Lung (tissue), 12 donors: ENCODE results near the gene TMEM30B. TPM values are rescaled to one million over a fixed set of nuclear protein-coding genes. Genes with fewer than 3 reads are reported as not detected.

ENCODE experiments used
- ATAC-seq: fragments of 200-7000 bp; cut with Tn5 transposase; one replicate; pipeline ENCODE4 v1.9.1; 2020; ENCODE audit warnings: moderate number of reproducible peaks; ENCODE audit not compliant: insufficient read depth, low FRiP score
- DNase-seq, 3 donors: peaks; one replicate each; pipeline ENCODE4 v3.0.0-alpha.2; 2013 to 2017
- H3K27ac ChIP-seq, 2 donors: one replicate each; pipeline ENCODE4 v1.5.1; 2013; ENCODE audit warnings: mild to moderate bottlenecking in 2 of 2, moderate library complexity in 2 of 2, control low read depth in 1 of 2, inconsistent platforms in 1 of 2, low read depth in 1 of 2, low read length in 1 of 2
- H3K27me3 ChIP-seq, 3 donors: one replicate each; pipeline ENCODE4 v1.5.1; 2013; ENCODE audit warnings: low read length in 2 of 3; ENCODE audit not compliant: control insufficient read depth in 3 of 3, insufficient read depth in 3 of 3
- H3K36me3 ChIP-seq, 4 donors: one replicate each; pipeline ENCODE4 v1.5.1; 2013; ENCODE audit warnings: low read length in 4 of 4, mild to moderate bottlenecking in 1 of 4, moderate library complexity in 1 of 4; ENCODE audit not compliant: control insufficient read depth in 4 of 4, insufficient read depth in 4 of 4
- H3K4me1 ChIP-seq, 5 donors: one replicate each; pipeline ENCODE4 v1.5.1; 2013; ENCODE audit warnings: low read length in 5 of 5, mild to moderate bottlenecking in 2 of 5, moderate library complexity in 1 of 5; ENCODE audit not compliant: control insufficient read depth in 5 of 5, insufficient read depth in 5 of 5
- H3K4me3 ChIP-seq: one replicate; pipeline ENCODE4 v1.5.1; 2013; ENCODE audit warnings: mild to moderate bottlenecking, control low read depth, moderate library complexity
- H3K9ac ChIP-seq, 2 donors: one replicate each; pipeline ENCODE4 v1.5.1; 2013; ENCODE audit warnings: low read length in 2 of 2, control low read depth in 1 of 2; ENCODE audit not compliant: insufficient read depth in 1 of 2
- H3K9me3 ChIP-seq, 4 donors: one replicate each; pipeline ENCODE4 v1.5.1; 2013; ENCODE audit warnings: low read length in 3 of 4, mild to moderate bottlenecking in 1 of 4, moderate library complexity in 1 of 4; ENCODE audit not compliant: control insufficient read depth in 4 of 4, insufficient read depth in 3 of 4
- CTCF ChIP-seq: IDR thresholded peaks from 2 replicates; pipeline ENCODE4 v1.5.1; 2012; ENCODE audit warnings: mild to moderate bottlenecking; ENCODE audit errors: control extremely low read depth, extremely low read depth
- WGBS, 2 donors: extraction: QIAGEN DNeasy Blood & Tissue Kit; methylation state at CpG; one replicate each; pipeline ENCODE4 v1.1.7; 2013; 5-methylcytosine and 5-hydroxymethylcytosine counted together
- polyA plus RNA-seq, 2 donors: library from polyadenylated mRNA; stranded (reverse); fragments of 200-250 nt; gene quantifications; one replicate each; pipeline ENCODE4 v1.2.1, GENCODE V29; 2013
- total RNA-seq, 2 donors: library from RNA; depleted of rRNA in 1 of 2; stranded (reverse); fragments of >200 nt in 1 of 2; gene quantifications; one replicate each; pipeline ENCODE4 v1.2.1, GENCODE V29; 2014 to 2021
- donor health status: control.
- donor health status: control.
- donor health status: Bipolar disorder and iron deficiency.
- donor health status: healthy.
- donor health status: DM: yes; HTN: yes; CAD: no.

Gene TMEM30B
- total and polyA plus RNA-seq, 4 donors, result 14.4 to 24.3 (median 20.1) TPM

GRCh38 chr14:61252369-61253063, 28.6 kb downstream of the TMEM30B start:
- no peak overlapping the region for H3K27ac ChIP-seq
- no peak overlapping the region for H3K4me3 ChIP-seq
- H3K4me1 ChIP-seq, result peaks cover 0 to 4% (median 0%) of the 10 kb centered on the region in 5 donors
- DNase-seq (peak; percentile 89 to 96 (median 94)), ATAC-seq (peak; percentile 98)
- 10 to 12% methylated on average over 7 of the region's 7 CpGs for WGBS, 2 donors
- no peaks in the 10 kb centered on the region for H3K9me3 ChIP-seq
- peak; percentile 81 for TF ChIP-seq CTCF
- peaks cover 0 to 2% (median 0%) of the 10 kb centered on the region in 4 donors for H3K36me3 ChIP-seq
- no peaks in the 10 kb centered on the region for H3K27me3 ChIP-seq
- H3K9ac ChIP-seq, result no peak overlapping the region

GRCh38 chr14:61250063-61250462, 31.1 kb downstream of the TMEM30B start:
- ATAC-seq (no peak), DNase-seq (no peak)
- H3K4me3 ChIP-seq, result no peak overlapping the region
- no peak overlapping the region for H3K27ac ChIP-seq
- H3K9ac ChIP-seq, result no peak overlapping the region
- WGBS, 2 donors, result 90 to 94% methylated on average over 9 of the region's 9 CpGs
- TF ChIP-seq CTCF, result no peak
- H3K4me1 ChIP-seq, result peaks cover 0 to 4% (median 0%) of the 10 kb centered on the region in 5 donors
- peaks cover 0 to 2% (median 0%) of the 10 kb centered on the region in 4 donors for H3K36me3 ChIP-seq
- no peaks in the 10 kb centered on the region for H3K9me3 ChIP-seq
- H3K27me3 ChIP-seq, result no peaks in the 10 kb centered on the region

- ATAC-seq (no peak), DNase-seq (no peak)
- H3K36me3 ChIP-seq, result peaks cover 0 to 2% (median 0%) of the 10 kb centered on the region in 4 donors
- H3K9me3 ChIP-seq, result no peaks in the 10 kb centered on the region
- H3K9ac ChIP-seq, result no peak overlapping the region
- no peak overlapping the region for H3K27ac ChIP-seq
- no peak for TF ChIP-seq CTCF
- WGBS, 2 donors, result 56 to 57% methylated on average over 1 of the region's 1 CpG
- peaks cover 0 to 3% (median 0%) of the 10 kb centered on the region in 3 donors for H3K27me3 ChIP-seq
- H3K4me1 ChIP-seq, result peaks cover 0 to 4% (median 0%) of the 10 kb centered on the region in 5 donors
- H3K4me3 ChIP-seq, result no peak overlapping the region
Measured at GRCh38 chr14:61247935-61248334, 33.2 kb downstream of the TMEM30B start.

- no peak for ATAC-seq
- 87 to 91% methylated on average over 4 of the region's 4 CpGs for WGBS, 2 donors
- no peaks in the 10 kb centered on the region for H3K4me1 ChIP-seq
- H3K36me3 ChIP-seq, result peaks cover 0 to 2% (median 0%) of the 10 kb centered on the region in 4 donors
- H3K9ac ChIP-seq, result no peak overlapping the region
- DNase-seq, result no peak
- H3K27ac ChIP-seq, result no peak overlapping the region
- H3K27me3 ChIP-seq, result peaks cover 0 to 3% (median 0%) of the 10 kb centered on the region in 3 donors
- H3K9me3 ChIP-seq, result no peaks in the 10 kb centered on the region
- H3K4me3 ChIP-seq, result no peak overlapping the region
- TF ChIP-seq CTCF, result no peak
Measured at GRCh38 chr14:61246721-61247120, 34.4 kb downstream of the TMEM30B start.
